H7 (cell line): ENCODE data around the gene PUS7. TPM values are rescaled to one million over a fixed set of nuclear protein-coding genes. Genes with fewer than 3 reads are reported as not detected.
"Not testable (repeated sequence)": the region's sequence is repeated elsewhere in the genome, so short reads cannot be mapped to it uniquely, and the experiment has no call there.

Experiments used
- DNase-seq: peaks from one replicate; pipeline ENCODE4 v3.0.0; 2012
- H3K27me3 ChIP-seq: 2 replicates; pipeline ENCODE4 v1.6.0; 2011; ENCODE audit warnings: mild to moderate bottlenecking, low read length; ENCODE audit not compliant: control insufficient read depth, insufficient read depth
- H3K36me3 ChIP-seq: replicated peaks from 2 replicates; pipeline ENCODE4 v1.5.1; 2011; ENCODE audit warnings: low read length; ENCODE audit not compliant: control insufficient read depth, insufficient read depth
- H3K4me3 ChIP-seq: 2 replicates; pipeline ENCODE4 v1.5.1; 2011; ENCODE audit warnings: low read depth, mild to moderate bottlenecking, control low read depth, low read length, moderate library complexity; ENCODE audit not compliant: insufficient read depth
- total RNA-seq: library from RNA; depleted of rRNA; stranded (reverse); fragments of >200 nt; shearing (Covaris generic); gene quantifications from 2 replicates; pipeline ENCODE4 v1.2.3, GENCODE V29; 2014

Gene PUS7
- total RNA-seq, 1 experiment from 2014 or later: 46.5 TPM

- H3K27me3 ChIP-seq: no peaks in the 10 kb centered on the region
- H3K4me3 ChIP-seq: no peak overlapping the region
- H3K36me3 ChIP-seq: peaks cover 7% of the 10 kb centered on the region
- no peak for DNase-seq
These were observed 44.2 kb downstream of the PUS7 start for GRCh38 chr7:105477908-105478307.

GRCh38 chr7:105474045-105474444, 48.0 kb downstream of the PUS7 start:
- no peak overlapping the region for H3K4me3 ChIP-seq
- no peak for DNase-seq

DNA sequence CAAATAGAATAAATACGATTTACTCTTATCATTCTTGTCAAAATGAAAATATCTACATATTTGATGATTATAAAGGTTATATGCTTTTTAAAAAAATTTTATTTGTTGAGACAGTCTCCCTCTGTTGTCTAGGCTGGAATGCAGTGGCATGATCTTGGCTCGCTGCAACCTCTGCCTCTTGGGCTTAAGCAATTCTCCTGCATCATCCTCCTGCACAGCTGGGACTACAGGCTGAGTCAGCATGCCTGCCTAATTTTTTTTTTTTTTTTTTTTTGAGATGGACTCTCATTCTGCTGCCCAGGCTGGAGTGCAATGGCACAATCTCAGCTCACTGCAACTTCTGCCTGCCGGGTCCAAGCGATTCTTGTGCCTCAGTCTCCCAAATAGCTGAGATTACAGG, 48.9 kb downstream of the PUS7 start:
- DNase-seq: no peak
- H3K4me3 ChIP-seq: no peak overlapping the region
- no peaks in the 10 kb centered on the region for H3K27me3 ChIP-seq
- no peaks in the 10 kb centered on the region; the same call in 1 of the 2 replicates for H3K36me3 ChIP-seq

More at GRCh38 chr7:105474045-105474444, 48.0 kb downstream of the PUS7 start:
- Histone ChIP-seq H3K36me3 (peaks cover 1% of the 10 kb centered on the region; the same call in 1 of the 2 replicates), H3K27me3 (no peaks in the 10 kb centered on the region)

GRCh38 chr7:105470846-105471245, 51.2 kb downstream of the PUS7 start:
- DNase-seq: no peak
- Histone ChIP-seq H3K4me3 (no peak overlapping the region), H3K36me3 (no peaks in the 10 kb centered on the region; the same call in none of the 2 replicates), H3K27me3 (no peaks in the 10 kb centered on the region)

GRCh38 chr7:105470090-105470489, 52.0 kb downstream of the PUS7 start:
- no peak overlapping the region for H3K4me3 ChIP-seq
- no peak for DNase-seq
- peaks cover 1% of the 10 kb centered on the region for H3K36me3 ChIP-seq
- H3K27me3 ChIP-seq: no peaks in the 10 kb centered on the region

GRCh38 chr7:105462765-105463420, 59.2 kb downstream of the PUS7 start:
- H3K36me3 ChIP-seq: peaks cover 18% of the 10 kb centered on the region
- DNase-seq: no peak
- H3K4me3 ChIP-seq: no peak overlapping the region
- H3K27me3 ChIP-seq: no peaks in the 10 kb centered on the region

DNA sequence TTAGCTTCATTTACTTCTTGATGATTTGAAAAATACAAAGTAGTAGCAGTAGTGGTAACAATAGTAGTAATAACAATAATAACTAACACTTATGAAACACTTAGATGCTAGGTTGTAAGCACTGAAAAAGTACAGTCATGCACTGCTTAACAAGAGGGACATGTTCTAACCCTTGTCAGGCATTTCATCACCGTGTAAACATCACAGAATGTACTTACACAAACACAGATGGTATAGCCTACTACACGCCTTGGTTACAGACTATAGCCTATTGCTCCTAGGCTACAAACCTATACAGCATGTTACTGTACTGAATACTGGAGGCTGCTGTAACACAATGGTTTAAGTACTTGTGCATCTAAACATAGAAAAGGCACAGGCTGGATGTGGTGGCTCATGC, 60.6 kb downstream of the PUS7 start:
- Histone ChIP-seq H3K36me3 (peaks cover 21% of the 10 kb centered on the region), H3K4me3 (no peak overlapping the region), H3K27me3 (no peaks in the 10 kb centered on the region)
- DNase-seq: no peak

DNA sequence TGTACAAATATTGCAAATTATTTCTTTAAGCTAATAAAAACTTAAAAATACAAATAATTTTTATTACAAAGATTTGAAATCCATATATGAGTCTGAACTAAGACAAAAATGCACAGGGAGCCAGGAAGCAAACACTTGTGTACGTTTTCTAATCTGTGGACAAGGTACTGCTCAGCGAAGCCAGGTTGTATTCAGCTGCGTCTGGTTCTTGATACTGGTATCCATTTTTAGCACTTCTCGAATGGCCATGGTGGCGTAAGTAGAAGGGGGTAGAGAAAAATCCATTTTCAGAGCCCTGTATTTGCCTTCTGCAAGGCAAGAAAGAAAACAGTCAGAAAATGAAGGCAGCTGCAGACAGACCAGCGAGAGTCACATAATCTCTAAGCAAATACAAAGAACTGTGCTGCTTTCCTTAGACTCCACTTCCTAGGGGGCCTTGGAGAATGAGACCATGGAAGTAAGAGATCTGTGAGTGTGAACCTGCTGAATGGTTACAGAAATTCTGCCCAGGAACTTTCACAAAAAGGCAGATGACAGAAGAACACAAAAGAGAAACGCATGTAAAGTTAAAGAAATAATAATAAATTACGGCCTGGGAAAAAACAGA, 64.3 kb downstream of the PUS7 start:
- no peak for DNase-seq
- H3K27me3 ChIP-seq: no peaks in the 10 kb centered on the region
- H3K36me3 ChIP-seq: peaks cover 10% of the 10 kb centered on the region
- H3K4me3 ChIP-seq: no peak overlapping the region

- Histone ChIP-seq H3K27me3 (no peaks in the 10 kb centered on the region), H3K4me3 (no peak overlapping the region)
- no peak for DNase-seq
These were observed 67.2 kb downstream of the PUS7 start for GRCh38 chr7:105454921-105455320.

GRCh38 chr7:105454095-105454747, 67.8 kb downstream of the PUS7 start:
- Histone ChIP-seq H3K36me3 (peaks cover 4% of the 10 kb centered on the region; the same call in 1 of the 2 replicates), H3K4me3 (no peak overlapping the region), H3K27me3 (no peaks in the 10 kb centered on the region)
- DNase-seq: no peak

More at GRCh38 chr7:105454921-105455320, 67.2 kb downstream of the PUS7 start:
- H3K36me3 ChIP-seq: peaks cover 4% of the 10 kb centered on the region; the same call in 1 of the 2 replicates

- Histone ChIP-seq H3K36me3 (no peaks in the 10 kb centered on the region), H3K4me3 (no peak overlapping the region)
- no peak for DNase-seq
These were observed 70.0 kb downstream of the PUS7 start for GRCh38 chr7:105452085-105452484.

DNA sequence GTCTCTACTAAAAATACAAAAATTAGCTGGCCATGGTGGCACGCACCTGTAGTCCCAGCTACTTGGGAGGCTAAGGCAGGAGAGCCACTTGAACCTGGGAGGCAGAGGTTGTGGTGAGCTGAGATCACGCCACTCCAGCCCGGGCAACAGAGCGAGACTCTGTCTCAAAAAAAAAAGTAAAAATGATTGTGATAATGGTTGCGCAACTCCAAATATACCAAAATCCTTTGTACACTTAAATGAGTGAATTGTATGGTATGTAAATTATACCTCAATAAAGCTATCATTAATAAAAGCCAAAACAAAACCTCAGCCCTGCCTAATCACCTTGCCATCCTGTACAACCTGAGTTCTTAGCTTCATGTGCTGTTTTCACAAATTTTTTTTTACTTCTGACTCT, 71.2 kb downstream of the PUS7 start:
- not testable (repeated sequence) for H3K36me3 ChIP-seq, H3K4me3 ChIP-seq, DNase-seq, H3K27me3 ChIP-seq

More at GRCh38 chr7:105452085-105452484, 70.0 kb downstream of the PUS7 start:
- no peaks in the 10 kb centered on the region for H3K27me3 ChIP-seq

DNA sequence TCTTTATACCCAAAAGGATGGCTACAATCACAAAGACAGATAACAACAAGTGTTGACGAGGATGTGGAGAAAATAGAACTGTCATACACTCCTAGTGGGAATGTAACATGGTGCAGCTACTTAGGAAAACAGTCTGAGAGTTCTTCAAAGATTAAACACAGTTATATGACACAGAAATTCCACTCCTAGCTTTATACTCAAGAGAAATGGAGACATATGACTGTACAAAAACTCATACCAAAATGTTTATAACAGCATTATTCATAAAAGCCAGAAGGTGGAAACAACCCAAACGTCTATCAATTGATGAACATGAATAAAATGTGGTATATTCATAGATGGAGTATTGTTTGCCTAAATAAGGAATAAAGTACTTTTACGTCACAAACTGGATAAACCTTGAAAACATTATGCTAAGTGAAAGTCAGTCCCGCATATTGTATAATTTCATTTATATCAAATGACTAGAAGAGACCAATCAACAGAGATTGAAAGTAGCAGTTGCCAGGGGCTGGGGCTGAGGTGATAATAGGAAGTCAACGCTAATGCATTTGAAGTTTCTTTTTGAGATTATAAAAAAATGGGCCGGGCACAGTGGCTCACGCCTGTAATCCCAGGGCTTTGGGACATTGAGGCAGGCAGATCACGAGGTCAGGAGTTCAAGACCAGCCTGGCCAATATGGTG, 71.8 kb downstream of the PUS7 start:
- no peaks in the 10 kb centered on the region for H3K36me3 ChIP-seq
- no peak overlapping the region for H3K4me3 ChIP-seq
- H3K27me3 ChIP-seq: no peaks in the 10 kb centered on the region
- no peak for DNase-seq

GRCh38 chr7:105448181-105448580, 73.9 kb downstream of the PUS7 start:
- H3K27me3 ChIP-seq: no peaks in the 10 kb centered on the region
- no peak for DNase-seq
- H3K4me3 ChIP-seq: no peak overlapping the region
- H3K36me3 ChIP-seq: no peaks in the 10 kb centered on the region
